HepG2 (cell line): Measurements from ENCODE around the gene RSF1. TPM values are rescaled to one million over a fixed set of nuclear protein-coding genes. Genes with fewer than 3 reads are reported as not detected.

Experiments used
- ATAC-seq: fragments of 200-7000 bp; cut with Tn5 transposase; 3 replicates; pipeline ENCODE4 v1.9.1; 2020; ENCODE audit warnings: mild to moderate bottlenecking, moderate library complexity
- BruUV-seq: library from RNA; stranded (reverse); fragments of 400-500 nt; replicated peaks from 2 replicates; lab custom pipeline; 2021; lab: Mats Ljungman, UMichigan
- CTCF ChIA-PET: fragments of 300-600 bp; formaldehyde crosslinking; extraction: SDS; loops from one replicate; lab custom pipeline; 2021; ENCODE audit warnings: low total read pairs, inconsistent platforms, low intra/inter-chr PET ratio; lab: Yijun Ruan, JAX
- POLR2A ChIA-PET: fragments of 350-600 bp; sonication (Branson Sonifier 250); formaldehyde crosslinking; loops from one replicate; lab custom pipeline; 2020; ENCODE audit warnings: antibody characterized with exemption, inconsistent platforms; lab: Yijun Ruan, JAX
- DNase-seq: peaks from one replicate; pipeline ENCODE4 v3.0.0-alpha.2; 2015; ENCODE audit warnings: low spot score
- FAIRE-seq: peaks from 3 replicates; lab custom pipeline; 2011; peaks lifted over from hg19 to GRCh38; lab: Jason Lieb, UNC
- H2AFZ ChIP-seq: one replicate; pipeline ENCODE4 v1.6.1; 2011; ENCODE audit warnings: low read length, inconsistent platforms
- H3K27ac ChIP-seq: fragments of 300-600 bp; 3 replicates; pipeline ENCODE4 v1.8.0; 2011; ENCODE audit warnings: mixed run types, mild to moderate bottlenecking, mixed read lengths, low read length, inconsistent platforms; ENCODE audit not compliant: insufficient read depth; ENCODE audit errors: extremely low read length
- H3K27me3 ChIP-seq, 2 experiments: fragments of 200-600 bp in 1 of 2; 2 replicates in 1 of 2; 3 replicates in 1 of 2; pipeline versions ENCODE4 v1.6.0 to v1.8.0; 2011; ENCODE audit warnings: low read length in 2 of 2, mild to moderate bottlenecking in 2 of 2, moderate library complexity in 2 of 2, inconsistent platforms in 1 of 2; ENCODE audit not compliant: insufficient read depth in 2 of 2, control insufficient read depth in 1 of 2
- H3K36me3 ChIP-seq, 2 experiments: fragments of 200-600 bp in 1 of 2; replicated peaks in 1 of 2; 2 replicates in 1 of 2; 3 replicates in 1 of 2; pipeline versions ENCODE4 v1.5.1 to v1.8.0; 2011; ENCODE audit warnings: low read length in 2 of 2, inconsistent platforms in 1 of 2; ENCODE audit not compliant: insufficient read depth in 2 of 2, control insufficient read depth in 1 of 2
- H3K4me1 ChIP-seq: 2 replicates; pipeline ENCODE4 v1.5.1; 2012; ENCODE audit warnings: low read length, inconsistent platforms; ENCODE audit not compliant: insufficient read depth
- H3K4me2 ChIP-seq: 2 replicates; pipeline ENCODE4 v1.6.0; 2011; ENCODE audit warnings: low read depth, low read length, inconsistent platforms
- H3K4me3 ChIP-seq, 3 experiments: fragments of 200-600 bp in 1 of 3; sonication (generic), shearing (Covaris generic) in 1 of 3; replicated peaks in 1 of 3; 2 replicates each; pipeline ENCODE4 v1.5.1; 2011 to 2016; ENCODE audit warnings: low read length in 3 of 3, inconsistent platforms in 2 of 3, low read depth in 2 of 3, mild to moderate bottlenecking in 2 of 3, control low read depth in 1 of 3, mixed read lengths in 1 of 3; ENCODE audit not compliant: insufficient read depth in 1 of 3
- H3K79me2 ChIP-seq: one replicate; pipeline ENCODE4 v1.6.1; 2011; ENCODE audit warnings: low read length, inconsistent platforms; ENCODE audit not compliant: insufficient read depth
- H3K9ac ChIP-seq: 2 replicates; pipeline ENCODE4 v1.6.0; 2011; ENCODE audit warnings: mild to moderate bottlenecking, low read depth, low read length, inconsistent platforms; ENCODE audit not compliant: insufficient read depth
- H3K9me3 ChIP-seq: 2 replicates; pipeline ENCODE4 v1.5.1; 2012; ENCODE audit warnings: mild to moderate bottlenecking, low read length
- H4K20me1 ChIP-seq: 2 replicates; pipeline ENCODE4 v1.6.0; 2011; ENCODE audit warnings: inconsistent platforms, mild to moderate bottlenecking, low read length, moderate library complexity; ENCODE audit not compliant: insufficient read depth
- BHLHE40 ChIP-seq: IDR thresholded peaks from 2 replicates; pipeline ENCODE4 v1.6.1; 2011; ENCODE audit warnings: low read length, improper control_type of control experiment
- CAMTA2 ChIP-seq: sonication (generic); formaldehyde crosslinking; IDR thresholded peaks from 2 replicates; pipeline ENCODE4 v1.4.0; 2020; ENCODE audit warnings: mild to moderate bottlenecking, missing genetic modification reagents, borderline replicate concordance
- FOXA3 ChIP-seq: IDR thresholded peaks from 2 replicates; pipeline ENCODE4 v1.6.1; 2016; ENCODE audit warnings: missing genetic modification reagents, missing compliant biosample characterization
- HDAC2 ChIP-seq: sonication (generic); formaldehyde crosslinking; IDR thresholded peaks from 2 replicates; pipeline ENCODE4 v1.4.0; 2020; ENCODE audit warnings: missing genetic modification reagents
- HNF4A ChIP-seq: sonication (generic); formaldehyde crosslinking; IDR thresholded peaks from 2 replicates; pipeline ENCODE4 v1.4.0; 2020; ENCODE audit warnings: missing genetic modification reagents
- HOMEZ ChIP-seq: IDR thresholded peaks from 2 replicates; pipeline ENCODE4 v1.6.1; 2016; ENCODE audit warnings: low read depth
- ISL2 ChIP-seq: sonication (generic); formaldehyde crosslinking; IDR thresholded peaks from 2 replicates; pipeline ENCODE4 v1.5.0; 2020; ENCODE audit warnings: missing genetic modification reagents
- KDM6A ChIP-seq: IDR thresholded peaks from 2 replicates; pipeline ENCODE4 v1.6.1; 2016; ENCODE audit warnings: low read depth
- MED1 ChIP-seq: sonication (generic); formaldehyde crosslinking; IDR thresholded peaks from 2 replicates; pipeline ENCODE4 v1.4.0; 2020; ENCODE audit warnings: missing genetic modification reagents
- MXD1 ChIP-seq: sonication (generic); formaldehyde crosslinking; IDR thresholded peaks from 2 replicates; pipeline ENCODE4 v1.4.0; 2020; ENCODE audit warnings: mild to moderate bottlenecking, missing genetic modification reagents
- NFKB2 ChIP-seq: sonication (generic); formaldehyde crosslinking; IDR thresholded peaks from 2 replicates; pipeline ENCODE4 v1.4.0; 2020; ENCODE audit warnings: missing genetic modification reagents, borderline replicate concordance
- PCBP1 ChIP-seq: fragments of 200-400 bp; formaldehyde crosslinking; IDR thresholded peaks from 2 replicates; pipeline ENCODE4 v1.6.1; 2017; ENCODE audit warnings: mild to moderate bottlenecking, low read depth, low read length, borderline replicate concordance
- PHF21A ChIP-seq: sonication (generic); formaldehyde crosslinking; IDR thresholded peaks from 2 replicates; pipeline ENCODE4 v1.5.0; 2020; ENCODE audit warnings: mild to moderate bottlenecking, missing genetic modification reagents
- SAP130 ChIP-seq: IDR thresholded peaks from 2 replicates; pipeline ENCODE4 v1.6.1; 2016; ENCODE audit warnings: low read depth
- SOX13 ChIP-seq, 3 experiments: fragments of 450-650 bp in 1 of 3; sonication (generic) in 1 of 3; formaldehyde crosslinking in 1 of 3; IDR thresholded peaks in 2 of 3; conservative IDR thresholded peaks in 1 of 3; 2 replicates each; pipeline versions ENCODE4 v1.5.0 to v1.6.1; 2016 to 2020; ENCODE audit warnings: antibody characterized with exemption in 1 of 3, mild to moderate bottlenecking in 1 of 3, missing compliant biosample characterization in 1 of 3, missing genetic modification reagents in 1 of 3, moderate library complexity in 1 of 3
- SOX6 ChIP-seq, 2 experiments: fragments of 450-650 bp in 1 of 2; sonication (generic) in 1 of 2; formaldehyde crosslinking in 1 of 2; IDR thresholded peaks; 2 replicates each; pipeline versions ENCODE4 v1.4.0 to v1.6.1; 2017 to 2020; ENCODE audit warnings: antibody characterized with exemption in 1 of 2, mild to moderate bottlenecking in 1 of 2, missing genetic modification reagents in 1 of 2
- YY1 ChIP-seq: IDR thresholded peaks from 2 replicates; pipeline ENCODE4 v1.6.1; 2011; ENCODE audit warnings: low read length, low read depth, moderate library complexity, mild to moderate bottlenecking; ENCODE audit not compliant: insufficient read depth, insufficient replicate concordance
- WGBS: methylation state at CpG from one replicate; pipeline ENCODE4 v1.1.6; 2017; ENCODE audit warnings: low lambda C conversion rate; 5-methylcytosine and 5-hydroxymethylcytosine counted together
- in situ Hi-C: cut with HindIII; loops from 2 replicates; pipeline ENCODE4 v1.10.0; 2017; ENCODE audit warnings: low pct_unique_long_range_greater_than_20kb; ENCODE audit not compliant: extremely low pct_ligation_motif_present
- intact Hi-C: fragments of 100-400 bp; cut with micrococcal nuclease; formaldehyde crosslinking; loops from one replicate; pipeline ENCODE4 v1.10.0; 2022; ENCODE audit not compliant: unreplicated experiment
- polyA plus RNA-seq, 8 experiments: library from polyadenylated mRNA; depleted of rRNA in 3 of 8; stranded (reverse) in 7 of 8; unstranded in 1 of 8; fragments of >200 nt; fragmentation: Illumina TruSeq in 4 of 8; extraction: Trizol in 4 of 8; gene quantifications; 2 replicates each; pipeline versions ENCODE4 v1.2.1 to v1.2.3, GENCODE V29; 2011 to 2016; ENCODE audit warnings: low read depth in 4 of 8, missing spikeins in 1 of 8, mixed read lengths in 1 of 8; ENCODE audit not compliant: insufficient read depth in 1 of 8
- total RNA-seq, 5 experiments: library from RNA; depleted of rRNA; stranded (reverse); fragments of >200 nt; fragmentation: Illumina TruSeq; extraction: Trizol; gene quantifications; 2 replicates each; pipeline ENCODE4 v1.2.3, GENCODE V29; 2016; ENCODE audit warnings: low read depth in 1 of 5
- TF ChIP-seq, protein P1 (sequence below): sonication (generic); formaldehyde crosslinking; conservative IDR thresholded peaks from 2 replicates; pipeline ENCODE4 v1.4.0; 2020; ENCODE audit warnings: mild to moderate bottlenecking, missing genetic modification reagents, moderate library complexity

Gene RSF1
- total and polyA plus RNA-seq, 2 of the 13 experiments (the other 11 are each of a cell fraction or from before 2014, with no cell fraction given) = 15.5 to 33.1 TPM

DNA sequence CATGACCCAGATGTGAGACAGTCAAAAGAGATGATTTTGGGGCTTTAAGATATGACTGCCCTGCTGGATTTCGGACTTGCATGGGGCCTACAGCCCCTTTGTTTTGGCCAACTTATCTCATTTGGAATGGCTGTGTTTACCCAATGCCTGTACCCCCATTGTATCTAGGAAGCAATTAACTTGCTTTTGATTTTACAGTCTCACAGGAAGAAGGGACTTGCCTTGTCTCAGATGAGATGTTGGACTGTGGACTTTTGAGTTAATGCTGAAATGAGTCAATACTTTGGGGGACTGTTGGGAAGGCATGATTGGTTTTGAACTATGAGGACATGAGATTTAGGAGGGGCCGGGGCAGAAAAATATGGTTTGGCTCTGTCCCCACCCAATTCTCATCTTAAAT is 88.4 kb downstream of the RSF1 start:
- H3K27ac ChIP-seq = peak overlapping the region; percentile 30
- DNase-seq (peak; percentile 39), FAIRE-seq (no peak), ATAC-seq (no peak)
- H3K4me1 ChIP-seq = peaks cover 34% of the 10 kb centered on the region
- peaks cover 2 to 12% of the 10 kb centered on the region in 2 experiments; a peak in 4 of 5 replicates for H3K36me3 ChIP-seq
- H3K27me3 ChIP-seq = no peaks in the 10 kb centered on the region
- no peak overlapping the region for H3K4me3 ChIP-seq
- no peak overlapping the region for H3K4me2 ChIP-seq
- H3K79me2 ChIP-seq = no peaks in the 10 kb centered on the region
- no peaks in the 10 kb centered on the region for H4K20me1 ChIP-seq
- peaks cover 19% of the 10 kb centered on the region for H3K9me3 ChIP-seq
- H2AFZ ChIP-seq = no peak overlapping the region
- in situ Hi-C loops (no loop called here), intact Hi-C loops (no loop called here)
- no peak overlapping the region for H3K9ac ChIP-seq
- no TSS peak for BruUV-seq
- ChIA-PET CTCF (no interaction called here), POLR2A (no interaction called here)
- WGBS = 100% methylated on average over 1 of the region's 2 CpGs
- TF ChIP-seq HDAC2 = no peak
- TF ChIP-seq HNF4A = peak; percentile 65
- TF ChIP-seq KDM6A (CRISPR knock-in tag) = no peak
- TF ChIP-seq PCBP1 = no peak
- no peak for TF ChIP-seq SOX13 (IDR thresholded peaks at IDR 0.05)
- peak in 1 of 2 experiments; percentile 51; a peak in 2 of 4 replicates for TF ChIP-seq SOX13 (CRISPR knock-in tag; conservative IDR thresholded peaks at IDR 0.05 in 1 of 2, IDR thresholded peaks at IDR 0.05 in 1 of 2)
- peak; percentile 21; the same call in 1 of the 2 replicates for TF ChIP-seq PHF21A (CRISPR knock-in tag)
- no peak for TF ChIP-seq BHLHE40
- no peak for TF ChIP-seq YY1
- TF ChIP-seq, protein P1, sequence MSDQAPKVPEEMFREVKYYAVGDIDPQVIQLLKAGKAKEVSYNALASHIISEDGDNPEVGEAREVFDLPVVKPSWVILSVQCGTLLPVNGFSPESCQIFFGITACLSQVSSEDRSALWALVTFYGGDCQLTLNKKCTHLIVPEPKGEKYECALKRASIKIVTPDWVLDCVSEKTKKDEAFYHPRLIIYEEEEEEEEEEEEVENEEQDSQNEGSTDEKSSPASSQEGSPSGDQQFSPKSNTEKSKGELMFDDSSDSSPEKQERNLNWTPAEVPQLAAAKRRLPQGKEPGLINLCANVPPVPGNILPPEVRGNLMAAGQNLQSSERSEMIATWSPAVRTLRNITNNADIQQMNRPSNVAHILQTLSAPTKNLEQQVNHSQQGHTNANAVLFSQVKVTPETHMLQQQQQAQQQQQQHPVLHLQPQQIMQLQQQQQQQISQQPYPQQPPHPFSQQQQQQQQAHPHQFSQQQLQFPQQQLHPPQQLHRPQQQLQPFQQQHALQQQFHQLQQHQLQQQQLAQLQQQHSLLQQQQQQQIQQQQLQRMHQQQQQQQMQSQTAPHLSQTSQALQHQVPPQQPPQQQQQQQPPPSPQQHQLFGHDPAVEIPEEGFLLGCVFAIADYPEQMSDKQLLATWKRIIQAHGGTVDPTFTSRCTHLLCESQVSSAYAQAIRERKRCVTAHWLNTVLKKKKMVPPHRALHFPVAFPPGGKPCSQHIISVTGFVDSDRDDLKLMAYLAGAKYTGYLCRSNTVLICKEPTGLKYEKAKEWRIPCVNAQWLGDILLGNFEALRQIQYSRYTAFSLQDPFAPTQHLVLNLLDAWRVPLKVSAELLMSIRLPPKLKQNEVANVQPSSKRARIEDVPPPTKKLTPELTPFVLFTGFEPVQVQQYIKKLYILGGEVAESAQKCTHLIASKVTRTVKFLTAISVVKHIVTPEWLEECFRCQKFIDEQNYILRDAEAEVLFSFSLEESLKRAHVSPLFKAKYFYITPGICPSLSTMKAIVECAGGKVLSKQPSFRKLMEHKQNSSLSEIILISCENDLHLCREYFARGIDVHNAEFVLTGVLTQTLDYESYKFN = peak; percentile 62
- no peak for TF ChIP-seq MXD1 (CRISPR knock-in tag)
- TF ChIP-seq CAMTA2 (CRISPR knock-in tag) = no peak
- TF ChIP-seq SOX6 (IDR thresholded peaks at IDR 0.05) = no peak
- TF ChIP-seq SOX6 (CRISPR knock-in tag; IDR thresholded peaks at IDR 0.05) = 0 out of 2 replicates have a peak, but pooled peaks have one; percentile 32
- TF ChIP-seq ISL2 (CRISPR knock-in tag) = peak; percentile 35; the same call in 1 of the 2 replicates
- 0 out of 2 replicates have a peak, but pooled peaks have one; percentile 20 for TF ChIP-seq SAP130 (CRISPR knock-in tag)
- TF ChIP-seq FOXA3 (CRISPR knock-in tag) = 0 out of 2 replicates have a peak, but pooled peaks have one; percentile 9
- TF ChIP-seq MED1 = 0 out of 2 replicates have a peak, but pooled peaks have one; percentile 10
- TF ChIP-seq NFKB2 (CRISPR knock-in tag) = no peak
- peak; percentile 82 for TF ChIP-seq HOMEZ (CRISPR knock-in tag)
